HepG2 (cell line): ENCODE results near the gene ILKAP. TPM values are rescaled to one million over a fixed set of nuclear protein-coding genes. Genes with fewer than 3 reads are reported as not detected.

Experiments used
- BCL6 ChIP-seq: IDR thresholded peaks from 2 replicates; pipeline ENCODE4 v1.6.1; 2016; ENCODE audit warnings: missing genetic modification reagents, missing compliant biosample characterization
- BRCA1 ChIP-seq: sonication (generic); formaldehyde crosslinking; IDR thresholded peaks from 2 replicates; pipeline ENCODE4 v1.4.0; 2020; ENCODE audit warnings: missing genetic modification reagents
- HDAC2 ChIP-seq: sonication (generic); formaldehyde crosslinking; IDR thresholded peaks from 2 replicates; pipeline ENCODE4 v1.4.0; 2020; ENCODE audit warnings: missing genetic modification reagents
- ISL2 ChIP-seq: sonication (generic); formaldehyde crosslinking; IDR thresholded peaks from 2 replicates; pipeline ENCODE4 v1.5.0; 2020; ENCODE audit warnings: missing genetic modification reagents
- JUN ChIP-seq: sonication (generic); formaldehyde crosslinking; IDR thresholded peaks from 2 replicates; pipeline ENCODE4 v1.4.0; 2020; ENCODE audit warnings: mild to moderate bottlenecking, missing genetic modification reagents
- NR2C2 ChIP-seq: sonication (generic); formaldehyde crosslinking; IDR thresholded peaks from 2 replicates; pipeline ENCODE4 v1.4.0; 2020; ENCODE audit warnings: missing genetic modification reagents, mild to moderate bottlenecking, moderate library complexity, borderline replicate concordance
- SRF ChIP-seq: IDR thresholded peaks from 2 replicates; pipeline ENCODE4 v1.6.1; 2011; ENCODE audit warnings: mild to moderate bottlenecking, low read depth, low read length, moderate library complexity
- SRSF4 ChIP-seq: fragments of 200-400 bp; formaldehyde crosslinking; IDR thresholded peaks from one replicate; pipeline ENCODE4 v1.6.1; 2018; ENCODE audit warnings: mild to moderate bottlenecking, low read depth, low read length, moderate library complexity; ENCODE audit not compliant: poor library complexity, severe bottlenecking
- TARDBP ChIP-seq: sonication (generic); formaldehyde crosslinking; IDR thresholded peaks from 2 replicates; pipeline ENCODE4 v1.8.0; 2022; ENCODE audit warnings: mild to moderate bottlenecking, missing genetic modification reagents
- YY1 ChIP-seq: IDR thresholded peaks from 2 replicates; pipeline ENCODE4 v1.6.1; 2011; ENCODE audit warnings: low read length, low read depth, moderate library complexity, mild to moderate bottlenecking; ENCODE audit not compliant: insufficient read depth, insufficient replicate concordance
- ZBTB8A ChIP-seq: sonication (generic); formaldehyde crosslinking; IDR thresholded peaks from 2 replicates; pipeline ENCODE4 v1.4.0; 2020; ENCODE audit warnings: mild to moderate bottlenecking, low read depth, missing genetic modification reagents, borderline replicate concordance
- ZFP36L2 ChIP-seq: sonication (generic); formaldehyde crosslinking; IDR thresholded peaks from 2 replicates; pipeline ENCODE4 v1.4.0; 2020; ENCODE audit warnings: missing genetic modification reagents
- ZMYM3 ChIP-seq: sonication (generic); formaldehyde crosslinking; IDR thresholded peaks from 2 replicates; pipeline ENCODE4 v1.5.1; 2020; ENCODE audit warnings: mild to moderate bottlenecking, missing genetic modification reagents
- ZNF20 ChIP-seq: sonication (generic); formaldehyde crosslinking; IDR thresholded peaks from 2 replicates; pipeline ENCODE4 v1.4.0; 2020; ENCODE audit warnings: mild to moderate bottlenecking, moderate library complexity, missing genetic modification reagents
- ZNF232 ChIP-seq: sonication (generic); formaldehyde crosslinking; IDR thresholded peaks from 2 replicates; pipeline ENCODE4 v1.4.0; 2020; ENCODE audit warnings: missing genetic modification reagents, borderline replicate concordance
- ZNF343 ChIP-seq: sonication (generic); formaldehyde crosslinking; IDR thresholded peaks from 2 replicates; pipeline ENCODE4 v1.4.0; 2020; ENCODE audit warnings: mild to moderate bottlenecking, missing genetic modification reagents
- ZNF350 ChIP-seq: sonication (generic); formaldehyde crosslinking; IDR thresholded peaks from 2 replicates; pipeline ENCODE4 v1.4.0; 2020; ENCODE audit warnings: mild to moderate bottlenecking, low read depth, missing genetic modification reagents, borderline replicate concordance
- ZNF432 ChIP-seq: sonication (generic); formaldehyde crosslinking; IDR thresholded peaks from 2 replicates; pipeline ENCODE4 v1.5.0; 2020; ENCODE audit warnings: missing genetic modification reagents, mild to moderate bottlenecking, borderline replicate concordance
- ZNF572 ChIP-seq: sonication (generic); formaldehyde crosslinking; IDR thresholded peaks from 2 replicates; pipeline ENCODE4 v1.5.1; 2020; ENCODE audit warnings: mild to moderate bottlenecking, missing genetic modification reagents
- ZNF678 ChIP-seq: sonication (generic); formaldehyde crosslinking; IDR thresholded peaks from 2 replicates; pipeline ENCODE4 v1.4.0; 2020; ENCODE audit warnings: mild to moderate bottlenecking, missing genetic modification reagents
- polyA plus RNA-seq, 8 experiments: library from polyadenylated mRNA; depleted of rRNA in 3 of 8; stranded (reverse) in 7 of 8; unstranded in 1 of 8; fragments of >200 nt; fragmentation: Illumina TruSeq in 4 of 8; extraction: Trizol in 4 of 8; gene quantifications; 2 replicates each; pipeline versions ENCODE4 v1.2.1 to v1.2.3, GENCODE V29; 2011 to 2016; ENCODE audit warnings: low read depth in 4 of 8, missing spikeins in 1 of 8, mixed read lengths in 1 of 8; ENCODE audit not compliant: insufficient read depth in 1 of 8
- total RNA-seq, 5 experiments: library from RNA; depleted of rRNA; stranded (reverse); fragments of >200 nt; fragmentation: Illumina TruSeq; extraction: Trizol; gene quantifications; 2 replicates each; pipeline ENCODE4 v1.2.3, GENCODE V29; 2016; ENCODE audit warnings: low read depth in 1 of 5
- TF ChIP-seq, protein P1 (sequence below): sonication (generic); formaldehyde crosslinking; IDR thresholded peaks from 2 replicates; pipeline ENCODE4 v1.4.0; 2020; ENCODE audit warnings: missing genetic modification reagents
- TF ChIP-seq, protein P2 (sequence below): sonication (generic); formaldehyde crosslinking; IDR thresholded peaks from 2 replicates; pipeline ENCODE4 v1.4.0; 2020; ENCODE audit warnings: mild to moderate bottlenecking, low read depth, missing genetic modification reagents
- TF ChIP-seq, protein P3 (sequence below): sonication (generic); formaldehyde crosslinking; IDR thresholded peaks from 2 replicates; pipeline ENCODE4; 2020; ENCODE audit warnings: missing genetic modification reagents, mild to moderate bottlenecking, borderline replicate concordance

ILKAP gene
- total and polyA plus RNA-seq, 2 of the 13 experiments (the other 11 are each of a cell fraction or from before 2014, with no cell fraction given), result 29.6 to 33.1 TPM

DNA sequence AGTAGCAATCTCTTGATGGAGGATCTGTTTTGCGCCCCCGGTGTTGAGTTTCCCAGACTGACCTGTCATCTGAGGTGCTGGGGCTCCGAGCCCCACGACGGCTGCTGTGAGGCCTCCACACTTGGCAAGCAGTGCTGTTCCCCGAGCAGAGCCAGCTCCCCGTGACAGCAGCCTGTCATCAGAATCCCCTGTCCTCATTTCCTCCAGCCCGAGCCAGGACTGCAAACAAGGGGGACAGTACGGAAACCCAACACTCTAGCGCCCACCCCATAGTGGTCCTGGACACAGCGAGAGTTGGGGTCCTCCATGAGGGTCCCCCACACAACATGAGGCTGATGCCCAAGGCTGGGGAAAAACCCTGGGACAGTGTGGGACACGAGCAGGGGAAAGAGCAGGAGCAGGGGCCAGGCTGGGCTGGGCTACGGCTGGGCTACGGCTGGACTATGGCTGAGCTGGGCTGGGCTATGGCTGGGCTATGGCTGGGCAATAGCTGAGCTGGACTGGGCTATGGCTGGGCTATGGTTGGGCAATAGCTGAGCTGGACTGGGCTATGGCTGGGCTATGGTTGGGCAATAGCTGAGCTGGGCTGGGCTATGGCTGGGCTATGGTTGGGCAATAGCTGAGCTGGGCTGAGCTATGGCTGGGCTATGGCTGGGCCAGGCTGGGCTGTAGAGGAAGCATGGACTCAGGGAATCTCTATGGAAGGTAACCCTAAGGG, 66.5 kb downstream of the ILKAP start (continued):
- TF ChIP-seq, protein P1, sequence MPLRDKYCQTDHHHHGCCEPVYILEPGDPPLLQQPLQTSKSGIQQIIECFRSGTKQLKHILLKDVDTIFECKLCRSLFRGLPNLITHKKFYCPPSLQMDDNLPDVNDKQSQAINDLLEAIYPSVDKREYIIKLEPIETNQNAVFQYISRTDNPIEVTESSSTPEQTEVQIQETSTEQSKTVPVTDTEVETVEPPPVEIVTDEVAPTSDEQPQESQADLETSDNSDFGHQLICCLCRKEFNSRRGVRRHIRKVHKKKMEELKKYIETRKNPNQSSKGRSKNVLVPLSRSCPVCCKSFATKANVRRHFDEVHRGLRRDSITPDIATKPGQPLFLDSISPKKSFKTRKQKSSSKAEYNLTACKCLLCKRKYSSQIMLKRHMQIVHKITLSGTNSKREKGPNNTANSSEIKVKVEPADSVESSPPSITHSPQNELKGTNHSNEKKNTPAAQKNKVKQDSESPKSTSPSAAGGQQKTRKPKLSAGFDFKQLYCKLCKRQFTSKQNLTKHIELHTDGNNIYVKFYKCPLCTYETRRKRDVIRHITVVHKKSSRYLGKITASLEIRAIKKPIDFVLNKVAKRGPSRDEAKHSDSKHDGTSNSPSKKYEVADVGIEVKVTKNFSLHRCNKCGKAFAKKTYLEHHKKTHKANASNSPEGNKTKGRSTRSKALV (CRISPR knock-in tag), result no peak
- TF ChIP-seq TARDBP (CRISPR knock-in tag), result 0 out of 2 replicates have a peak, but pooled peaks have one; percentile 22
- TF ChIP-seq BCL6, result no peak
- no peak for TF ChIP-seq ZNF20
- TF ChIP-seq NR2C2 (CRISPR knock-in tag), result peak; percentile 40; the same call in 1 of the 2 replicates
- TF ChIP-seq ZFP36L2 (CRISPR knock-in tag), result no peak
- TF ChIP-seq ZNF678 (CRISPR knock-in tag), result no peak
- TF ChIP-seq ZNF343, result peak; percentile 24; the same call in 1 of the 2 replicates
- TF ChIP-seq, protein P2, sequence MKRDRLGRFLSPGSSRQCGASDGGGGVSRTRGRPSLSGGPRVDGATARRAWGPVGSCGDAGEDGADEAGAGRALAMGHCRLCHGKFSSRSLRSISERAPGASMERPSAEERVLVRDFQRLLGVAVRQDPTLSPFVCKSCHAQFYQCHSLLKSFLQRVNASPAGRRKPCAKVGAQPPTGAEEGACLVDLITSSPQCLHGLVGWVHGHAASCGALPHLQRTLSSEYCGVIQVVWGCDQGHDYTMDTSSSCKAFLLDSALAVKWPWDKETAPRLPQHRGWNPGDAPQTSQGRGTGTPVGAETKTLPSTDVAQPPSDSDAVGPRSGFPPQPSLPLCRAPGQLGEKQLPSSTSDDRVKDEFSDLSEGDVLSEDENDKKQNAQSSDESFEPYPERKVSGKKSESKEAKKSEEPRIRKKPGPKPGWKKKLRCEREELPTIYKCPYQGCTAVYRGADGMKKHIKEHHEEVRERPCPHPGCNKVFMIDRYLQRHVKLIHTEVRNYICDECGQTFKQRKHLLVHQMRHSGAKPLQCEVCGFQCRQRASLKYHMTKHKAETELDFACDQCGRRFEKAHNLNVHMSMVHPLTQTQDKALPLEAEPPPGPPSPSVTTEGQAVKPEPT (CRISPR knock-in tag), result 0 out of 2 replicates have a peak, but pooled peaks have one; percentile 65
- peak; percentile 55 for TF ChIP-seq YY1
- TF ChIP-seq BRCA1, result no peak
- no peak for TF ChIP-seq ISL2
- TF ChIP-seq ZNF350 (CRISPR knock-in tag), result 0 out of 2 replicates have a peak, but pooled peaks have one; percentile 21
- TF ChIP-seq JUN (CRISPR knock-in tag), result no peak
- TF ChIP-seq HDAC2 (CRISPR knock-in tag), result no peak
- no peak for TF ChIP-seq ZNF232 (CRISPR knock-in tag)
- peak; percentile 75 for TF ChIP-seq ZMYM3 (CRISPR knock-in tag)
- TF ChIP-seq ZNF572 (CRISPR knock-in tag), result peak; percentile 88
- no peak for TF ChIP-seq SRF
- no peak for TF ChIP-seq ZNF432
- peak; percentile 83; the same call in 1 of the 2 replicates for TF ChIP-seq ZBTB8A
- TF ChIP-seq SRSF4, result no peak
- TF ChIP-seq, protein P3, sequence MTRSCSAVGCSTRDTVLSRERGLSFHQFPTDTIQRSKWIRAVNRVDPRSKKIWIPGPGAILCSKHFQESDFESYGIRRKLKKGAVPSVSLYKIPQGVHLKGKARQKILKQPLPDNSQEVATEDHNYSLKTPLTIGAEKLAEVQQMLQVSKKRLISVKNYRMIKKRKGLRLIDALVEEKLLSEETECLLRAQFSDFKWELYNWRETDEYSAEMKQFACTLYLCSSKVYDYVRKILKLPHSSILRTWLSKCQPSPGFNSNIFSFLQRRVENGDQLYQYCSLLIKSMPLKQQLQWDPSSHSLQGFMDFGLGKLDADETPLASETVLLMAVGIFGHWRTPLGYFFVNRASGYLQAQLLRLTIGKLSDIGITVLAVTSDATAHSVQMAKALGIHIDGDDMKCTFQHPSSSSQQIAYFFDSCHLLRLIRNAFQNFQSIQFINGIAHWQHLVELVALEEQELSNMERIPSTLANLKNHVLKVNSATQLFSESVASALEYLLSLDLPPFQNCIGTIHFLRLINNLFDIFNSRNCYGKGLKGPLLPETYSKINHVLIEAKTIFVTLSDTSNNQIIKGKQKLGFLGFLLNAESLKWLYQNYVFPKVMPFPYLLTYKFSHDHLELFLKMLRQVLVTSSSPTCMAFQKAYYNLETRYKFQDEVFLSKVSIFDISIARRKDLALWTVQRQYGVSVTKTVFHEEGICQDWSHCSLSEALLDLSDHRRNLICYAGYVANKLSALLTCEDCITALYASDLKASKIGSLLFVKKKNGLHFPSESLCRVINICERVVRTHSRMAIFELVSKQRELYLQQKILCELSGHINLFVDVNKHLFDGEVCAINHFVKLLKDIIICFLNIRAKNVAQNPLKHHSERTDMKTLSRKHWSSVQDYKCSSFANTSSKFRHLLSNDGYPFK, result peak; percentile 40; the same call in 1 of the 2 replicates
